NT2/D1 (cell line): ENCODE measurements around the gene ITGAL.

ENCODE experiments used
- SUZ12 ChIP-seq: IDR thresholded peaks from 2 replicates; pipeline ENCODE4 v1.6.1; 2011; ENCODE audit not compliant: insufficient read length, insufficient read depth; ENCODE audit errors: extremely low read depth
- YY1 ChIP-seq: IDR thresholded peaks from 2 replicates; pipeline ENCODE4 v1.6.1; 2011; ENCODE audit not compliant: insufficient read length, insufficient read depth

DNA sequence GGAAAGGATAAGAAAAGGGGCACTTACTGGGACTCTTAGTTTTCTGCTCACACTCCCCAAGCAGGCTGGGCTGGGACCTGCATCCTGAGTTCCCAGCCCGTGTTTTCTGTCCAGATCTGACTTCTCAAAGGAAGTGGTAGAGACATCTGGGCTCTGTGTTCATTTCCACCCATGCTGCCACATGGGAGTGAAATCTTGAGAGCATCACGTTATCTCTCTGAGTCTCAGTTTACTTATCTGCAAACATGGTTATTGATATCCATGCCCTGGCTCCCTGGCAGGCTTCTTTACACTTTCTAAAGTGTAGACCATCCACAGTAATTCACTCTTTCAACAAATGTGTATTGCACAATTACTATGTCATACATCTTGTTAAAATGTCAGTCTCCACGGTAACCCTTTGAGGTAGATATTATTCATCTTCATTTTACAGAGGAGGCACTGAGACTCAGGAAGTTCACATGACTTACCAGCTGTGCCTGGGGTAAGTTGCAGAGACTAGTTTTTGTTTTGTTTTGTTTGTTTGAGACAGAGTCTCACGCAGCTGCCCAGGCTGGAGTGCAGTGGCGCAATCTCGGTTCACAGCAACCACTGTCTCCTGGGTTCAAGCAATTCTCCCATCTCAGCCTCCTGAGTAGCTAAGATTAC lies 95.6 kb downstream of the ITGAL start:
- TF ChIP-seq YY1 (no peak), SUZ12 (no peak)
